HEK293 (cell line): ENCODE results near the gene HMOX1.

Experiments used
- CTCF ChIA-PET: fragments of 350-600 bp; formaldehyde crosslinking; extraction: SDS; loops from one replicate; lab custom pipeline; 2021; ENCODE audit warnings: antibody characterized with exemption; lab: Yijun Ruan, JAX
- POLR2A ChIA-PET: fragments of 300-600 bp; formaldehyde crosslinking; extraction: SDS; loops from one replicate; lab custom pipeline; 2020; ENCODE audit warnings: antibody characterized with exemption, inconsistent platforms; lab: Yijun Ruan, JAX
- H3K27ac ChIP-seq: fragments of 200-500 bp; sonication (Bioruptor generic); 2 replicates; pipeline ENCODE4 v1.5.1; 2014; ENCODE audit warnings: low read depth, low read length, control low read depth, inconsistent platforms; ENCODE audit errors: extremely low read depth
- H3K36me3 ChIP-seq, 2 experiments: fragments of 200-500 bp in 1 of 2; sonication (Bioruptor generic) in 1 of 2; 1 replicate in 1 of 2; 2 replicates in 1 of 2; pipeline ENCODE4 v1.5.1; 2014 to 2017; ENCODE audit warnings: inconsistent platforms in 2 of 2, low read length in 2 of 2; ENCODE audit not compliant: control insufficient read depth in 2 of 2, insufficient read depth in 1 of 2
- H3K4me1 ChIP-seq: fragments of 200-500 bp; sonication (Bioruptor generic); 2 replicates; pipeline ENCODE4 v1.5.1; 2014; ENCODE audit warnings: mild to moderate bottlenecking, low read length, inconsistent platforms; ENCODE audit not compliant: control insufficient read depth, insufficient read depth
- H3K4me3 ChIP-seq: 2 replicates; pipeline ENCODE4 v1.5.1; 2011; ENCODE audit warnings: low read depth, mild to moderate bottlenecking, control low read depth, low read length, moderate library complexity
- H3K9me3 ChIP-seq: fragments of 200-500 bp; sonication (Bioruptor generic); 2 replicates; pipeline ENCODE4 v1.5.1; 2014; ENCODE audit warnings: low read depth, low read length, inconsistent platforms; ENCODE audit not compliant: control insufficient read depth, insufficient read depth
- CTCF ChIP-seq: fragments of 450-650 bp; formaldehyde crosslinking; IDR thresholded peaks from 2 replicates; pipeline ENCODE4 v1.5.1; 2016; ENCODE audit warnings: missing biosample characterization, missing genetic modification characterization
- ELK4 ChIP-seq: IDR thresholded peaks from 2 replicates; pipeline ENCODE4 v1.6.1; 2011; ENCODE audit warnings: mild to moderate bottlenecking, low read depth, low read length, borderline replicate concordance
- SCRT2 ChIP-seq: fragments of 450-650 bp; formaldehyde crosslinking; IDR thresholded peaks from 2 replicates; pipeline ENCODE4 v1.5.1; 2016; ENCODE audit warnings: missing biosample characterization, missing genetic modification characterization
- YY1 ChIP-seq: fragments of 450-650 bp; formaldehyde crosslinking; IDR thresholded peaks from 2 replicates; pipeline ENCODE4 v1.5.1; 2018; ENCODE audit warnings: missing biosample characterization, missing genetic modification characterization
- ZBTB7A ChIP-seq: fragments of 450-650 bp; formaldehyde crosslinking; IDR thresholded peaks from 2 replicates; pipeline ENCODE4 v1.5.1; 2016; ENCODE audit warnings: low read depth, missing biosample characterization, missing genetic modification characterization
- ZFHX2 ChIP-seq: fragments of 450-650 bp; formaldehyde crosslinking; conservative IDR thresholded peaks from 2 replicates; pipeline ENCODE4 v1.5.1; 2016; ENCODE audit warnings: missing biosample characterization, missing genetic modification characterization
- ZFP69B ChIP-seq: fragments of 450-650 bp; formaldehyde crosslinking; IDR thresholded peaks from 2 replicates; pipeline ENCODE4 v1.5.1; 2016; ENCODE audit warnings: missing biosample characterization, missing genetic modification characterization
- ZIC2 ChIP-seq: fragments of 450-650 bp; formaldehyde crosslinking; IDR thresholded peaks from 2 replicates; pipeline ENCODE4 v1.5.1; 2016; ENCODE audit warnings: missing biosample characterization, missing genetic modification characterization
- ZNF121 ChIP-seq: fragments of 450-650 bp; formaldehyde crosslinking; IDR thresholded peaks from 2 replicates; pipeline ENCODE4 v1.5.1; 2016; ENCODE audit warnings: missing biosample characterization, missing genetic modification characterization
- ZNF155 ChIP-seq: fragments of 450-650 bp; formaldehyde crosslinking; IDR thresholded peaks from 2 replicates; pipeline ENCODE4 v1.5.1; 2016; ENCODE audit warnings: missing biosample characterization, missing genetic modification characterization
- ZNF391 ChIP-seq: fragments of 450-650 bp; formaldehyde crosslinking; IDR thresholded peaks from 2 replicates; pipeline ENCODE4 v1.5.1; 2016; ENCODE audit warnings: low read depth, missing biosample characterization, missing genetic modification characterization, borderline replicate concordance
- ZNF548 ChIP-seq: fragments of 450-650 bp; formaldehyde crosslinking; IDR thresholded peaks from 2 replicates; pipeline ENCODE4 v1.5.1; 2016; ENCODE audit warnings: missing biosample characterization, missing genetic modification characterization
- ZNF600 ChIP-seq: fragments of 450-650 bp; formaldehyde crosslinking; IDR thresholded peaks from 2 replicates; pipeline ENCODE4 v1.5.1; 2016; ENCODE audit warnings: missing biosample characterization, missing genetic modification characterization
- ZNF629 ChIP-seq: fragments of 450-650 bp; formaldehyde crosslinking; IDR thresholded peaks from 2 replicates; pipeline ENCODE4 v1.5.1; 2017; ENCODE audit warnings: missing biosample characterization, missing genetic modification characterization
- ZNF692 ChIP-seq: fragments of 450-650 bp; formaldehyde crosslinking; IDR thresholded peaks from 2 replicates; pipeline ENCODE4 v1.5.1; 2016; ENCODE audit warnings: missing biosample characterization, missing genetic modification characterization
- ZNF76 ChIP-seq: fragments of 450-650 bp; formaldehyde crosslinking; IDR thresholded peaks from 2 replicates; pipeline ENCODE4; 2016; ENCODE audit warnings: low read depth, missing biosample characterization, missing genetic modification characterization, borderline replicate concordance
- ZNF792 ChIP-seq: fragments of 450-650 bp; formaldehyde crosslinking; IDR thresholded peaks from 2 replicates; pipeline ENCODE4 v1.5.1; 2016; ENCODE audit warnings: missing biosample characterization, missing genetic modification characterization

The HMOX1 gene

GRCh38 chr22:35333220-35333619 lies 47.7 kb upstream of the HMOX1 start:
- Histone ChIP-seq H3K4me1 (no peaks in the 10 kb centered on the region), H3K4me3 (no peak overlapping the region), H3K27ac (no peak overlapping the region)
- TF ChIP-seq ZNF548 (tag by site-specific recombination), result no peak
- TF ChIP-seq ZIC2 (tag by site-specific recombination), result peak; percentile 19; the same call in 1 of the 2 replicates
- no peak for TF ChIP-seq ZNF792 (tag by site-specific recombination)
- no peak for TF ChIP-seq ELK4
- TF ChIP-seq, all 188 proteins: peak for 1
- Histone ChIP-seq H3K36me3 (peaks cover 4 to 90% of the 10 kb centered on the region in 2 experiments; a peak in 2 of 3 replicates), H3K9me3 (no peaks in the 10 kb centered on the region)
- ChIA-PET POLR2A (no interaction called here), CTCF (no interaction called here)

- no peak for TF ChIP-seq YY1
- peak; percentile 60; the same call in 1 of the 2 replicates for TF ChIP-seq SCRT2
- TF ChIP-seq ZNF600 (tag by site-specific recombination), result no peak
- TF ChIP-seq ZIC2 (tag by site-specific recombination), result peak; percentile 88
- TF ChIP-seq ZFHX2 (tag by site-specific recombination), result peak; percentile 34; the same call in 1 of the 2 replicates
- TF ChIP-seq ZBTB7A (tag by site-specific recombination), result no peak
- no peak overlapping the region for H3K4me3 ChIP-seq
- H3K4me1 ChIP-seq, result no peaks in the 10 kb centered on the region
- peaks cover 4 to 92% of the 10 kb centered on the region in 2 experiments; a peak in 2 of 3 replicates for H3K36me3 ChIP-seq
- no peaks in the 10 kb centered on the region for H3K9me3 ChIP-seq
- H3K27ac ChIP-seq, result no peak overlapping the region
- POLR2A ChIA-PET, result no interaction called here
- CTCF ChIA-PET, result interaction anchor here (0.5 kb wide), 1 partner anchor 14 kb away, joined by 3 read pairs; no protein-coding TSS in a partner anchor
Measured at GRCh38 chr22:35334004-35334403, 46.9 kb upstream of the HMOX1 start.

GRCh38 chr22:35335468-35335867 lies 45.4 kb upstream of the HMOX1 start:
- Histone ChIP-seq H3K9me3 (no peaks in the 10 kb centered on the region), H3K4me3 (no peak overlapping the region), H3K27ac (no peak overlapping the region), H3K4me1 (no peaks in the 10 kb centered on the region)
- TF ChIP-seq CTCF (tag by site-specific recombination) (0 out of 2 replicates have a peak, but pooled peaks have one; percentile 12), ZNF121 (tag by site-specific recombination) (no peak)
- TF ChIP-seq, all 188 proteins: peak for 1
- peaks cover 4 to 86% of the 10 kb centered on the region in 2 experiments; a peak in 2 of 3 replicates for H3K36me3 ChIP-seq
- ChIA-PET CTCF (interaction anchor here (0.5 kb wide), 1 partner anchor 488 kb away, joined by 3 read pairs; no protein-coding TSS in a partner anchor), POLR2A (no interaction called here)

GRCh38 chr22:35335936-35336781 lies 44.7 kb upstream of the HMOX1 start:
- H3K36me3 ChIP-seq, result peaks cover under 1 to 86% of the 10 kb centered on the region in 2 experiments; a peak in 2 of 3 replicates
- H3K27ac ChIP-seq, result no peak overlapping the region
- TF ChIP-seq ZFP69B (peak; percentile 96), ZNF692 (tag by site-specific recombination) (peak; percentile 99), ZNF155 (no peak), ZNF391 (tag by site-specific recombination) (no peak), ZNF629 (0 out of 2 replicates have a peak, but pooled peaks have one; percentile 28), ZNF76 (tag by site-specific recombination) (no peak)
- no peaks in the 10 kb centered on the region for H3K4me1 ChIP-seq
- H3K9me3 ChIP-seq, result no peaks in the 10 kb centered on the region
- POLR2A ChIA-PET, result no interaction called here
- CTCF ChIA-PET, result interaction anchor here (0.5 kb wide), 1 partner anchor 489 kb away, joined by 3 read pairs; no protein-coding TSS in a partner anchor
- no peak overlapping the region for H3K4me3 ChIP-seq
